ENCODE results near the gene CFAP161. TPM values are rescaled to one million over a fixed set of nuclear protein-coding genes. Genes with fewer than 3 reads are reported as not detected.
A peak's percentile ranks its signal among the peaks of the same experiment; 100 is the strongest.

CFAP161 gene
- total RNA-seq, 1 donor, result under 0.01 TPM

DNA sequence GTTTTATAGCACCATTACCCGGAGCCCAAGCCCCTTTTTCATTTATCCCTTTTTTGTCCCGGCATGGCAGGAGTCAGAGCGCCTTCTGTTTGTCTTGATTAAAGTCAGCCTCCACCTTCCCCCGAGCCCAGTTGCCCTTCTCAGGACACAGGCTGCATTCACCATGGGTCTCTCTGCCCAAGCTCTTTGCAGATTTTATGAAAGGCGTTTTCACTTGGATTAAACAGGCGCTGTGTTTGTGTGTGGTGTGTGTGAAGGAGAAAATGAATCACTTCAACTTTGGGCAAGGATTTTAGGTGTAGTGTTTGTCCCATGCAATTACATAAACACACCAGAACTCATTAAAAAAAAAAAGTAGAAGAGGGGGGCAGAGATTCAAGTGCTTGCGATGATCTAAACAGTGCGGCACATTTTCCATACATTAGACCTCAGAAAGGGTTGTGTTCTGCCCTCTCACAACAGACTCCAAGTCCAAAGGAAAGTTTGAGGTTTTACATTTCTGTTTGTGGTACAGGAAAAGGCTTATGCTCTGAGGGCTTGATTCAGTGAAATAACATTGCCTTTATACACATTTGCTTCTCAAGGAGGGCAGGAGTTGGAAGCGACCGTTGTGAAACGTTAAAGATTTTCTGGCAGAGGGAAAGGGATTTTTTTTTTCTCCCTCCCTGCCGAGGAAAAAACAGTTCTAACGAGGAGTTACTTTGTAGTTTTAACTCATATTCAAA, 48.1 kb downstream of the CFAP161 start:
- peak in 1 of 3 donors; percentile 22 for DNase-seq (ENCODE audit: low read depth in 2 of 3, low spot score in 2 of 3)

DNA sequence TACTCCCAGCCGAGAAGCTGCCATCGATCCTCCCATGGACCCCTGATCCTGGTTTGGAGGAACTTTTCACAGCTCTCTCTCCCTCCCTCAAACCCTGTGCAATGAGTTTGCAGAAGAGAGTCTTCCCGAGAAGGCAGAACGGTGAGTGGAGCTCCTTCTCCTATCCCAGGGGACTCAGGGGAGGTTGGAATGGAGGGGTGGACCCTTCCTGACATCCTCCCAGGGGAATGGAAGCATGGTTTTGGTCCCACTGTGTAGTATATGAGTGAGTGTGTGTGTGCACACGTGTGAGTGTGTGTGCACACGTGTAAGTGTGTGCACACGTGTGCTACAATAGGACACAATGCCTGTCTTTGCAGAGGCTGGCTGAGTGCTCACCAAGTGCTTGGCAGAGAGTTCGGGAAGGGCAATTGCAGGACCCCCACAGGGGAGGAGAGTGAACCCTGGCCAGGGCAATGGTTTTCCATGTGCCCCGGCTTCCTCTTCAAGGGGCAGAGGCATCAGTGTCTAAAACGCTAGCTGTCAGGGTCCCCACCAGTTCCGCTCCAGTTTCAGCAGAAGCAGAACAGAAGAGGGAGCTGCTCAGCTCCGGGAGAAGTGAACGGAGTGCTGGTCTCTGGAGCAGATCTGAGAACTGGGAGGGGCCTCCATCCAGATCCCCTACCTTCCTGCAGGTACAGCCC, 48.8 kb downstream of the CFAP161 start:
- DNase-seq (ENCODE audit: low read depth in 2 of 3, low spot score in 2 of 3), result no peak

DNA sequence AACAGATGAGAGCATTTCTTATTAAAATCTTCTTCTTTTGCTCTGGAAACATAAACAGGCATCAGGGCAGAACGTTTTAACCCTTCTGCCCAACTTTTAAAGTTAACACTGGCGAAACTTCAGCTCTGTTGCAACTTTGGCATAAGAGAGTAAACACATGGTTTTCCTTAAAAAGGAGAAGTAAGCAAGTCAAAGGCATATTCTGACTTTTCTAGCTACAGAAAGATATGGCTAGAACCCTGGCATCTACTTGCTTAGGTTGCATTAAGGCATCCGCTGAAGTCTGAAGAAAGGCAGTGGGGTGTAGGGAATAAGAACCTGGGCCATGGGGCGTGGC, 49.3 kb downstream of the CFAP161 start:
- DNase-seq (ENCODE audit: low read depth in 2 of 3, low spot score in 2 of 3), result peak in 1 of 3 donors; percentile 19

DNA sequence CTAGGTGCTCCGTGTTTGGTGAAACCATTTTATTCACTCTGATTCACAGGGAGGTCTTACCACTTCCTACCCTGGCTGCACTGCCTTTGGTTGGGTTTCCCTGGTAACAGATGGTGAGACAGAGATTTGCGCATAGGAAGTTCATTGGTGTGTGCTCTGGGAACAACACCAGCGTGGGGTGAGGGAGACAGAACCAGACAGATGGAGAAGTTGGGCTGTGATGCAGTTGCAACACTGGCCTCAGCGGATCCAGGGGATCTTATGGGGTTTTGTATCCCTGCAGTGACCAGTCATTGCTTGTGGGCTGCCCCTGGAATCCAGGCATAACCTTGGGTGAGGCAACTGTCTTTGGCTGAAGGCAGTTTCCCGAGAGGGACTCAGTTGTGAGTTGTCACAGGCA, 50.1 kb downstream of the CFAP161 start:
- DNase-seq (ENCODE audit: low read depth in 2 of 3, low spot score in 2 of 3), result peak in 2 of 3 donors; percentile 68 to 90

DNA sequence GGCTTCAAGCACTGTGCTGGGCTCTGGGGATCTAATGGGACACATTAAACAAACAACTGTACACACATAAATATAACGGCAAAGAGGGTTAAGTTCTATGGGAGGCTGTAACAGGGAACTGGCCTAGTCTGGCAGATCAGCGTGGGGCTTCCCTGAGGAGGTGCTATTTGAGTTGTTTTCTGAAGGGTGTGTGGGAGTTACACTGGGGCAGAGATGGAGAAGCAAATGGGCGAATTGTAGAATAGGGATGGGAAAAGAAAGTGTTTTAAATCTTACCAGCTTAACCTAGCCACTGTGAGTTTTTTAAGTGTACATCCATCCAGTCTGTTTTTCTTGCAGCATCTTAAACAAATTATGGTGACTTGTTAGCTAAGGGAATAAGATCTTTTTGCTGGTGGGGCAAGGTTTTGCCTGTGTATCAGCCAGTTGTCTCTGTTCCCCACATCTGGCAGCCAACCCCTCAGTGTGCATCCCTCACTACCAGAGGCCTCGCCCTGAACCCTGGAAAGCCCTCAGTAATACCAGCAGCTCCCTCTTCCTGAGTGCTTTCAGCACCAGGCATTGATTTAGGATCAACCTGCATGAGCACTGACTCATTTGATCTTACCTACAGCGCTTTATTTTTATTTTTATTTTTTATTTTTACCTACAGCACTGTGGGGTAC, 51.7 kb downstream of the CFAP161 start:
- DNase-seq (ENCODE audit: low read depth in 2 of 3, low spot score in 2 of 3), result no peak

DNA sequence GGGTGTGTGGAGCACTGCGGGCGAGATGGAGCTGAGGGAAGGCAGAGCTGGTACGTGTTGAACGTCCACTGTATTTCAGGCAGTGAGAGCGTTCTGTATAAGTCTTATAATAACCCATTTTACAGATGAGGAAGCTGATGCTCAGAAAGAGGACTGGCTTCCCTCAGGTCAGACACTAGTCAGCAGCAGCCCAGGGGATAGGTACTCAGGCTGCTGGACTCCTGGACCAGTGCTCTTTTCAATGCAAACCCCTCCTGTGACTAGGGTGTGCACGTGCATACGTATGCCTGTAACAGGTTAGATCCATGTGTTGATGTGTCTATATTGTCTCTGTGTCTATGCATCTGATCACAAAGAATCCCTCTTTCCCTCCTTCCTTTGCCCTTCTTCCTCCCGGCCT, 54.3 kb downstream of the CFAP161 start:
- DNase-seq (ENCODE audit: low read depth in 2 of 3, low spot score in 2 of 3), result no peak

DNA sequence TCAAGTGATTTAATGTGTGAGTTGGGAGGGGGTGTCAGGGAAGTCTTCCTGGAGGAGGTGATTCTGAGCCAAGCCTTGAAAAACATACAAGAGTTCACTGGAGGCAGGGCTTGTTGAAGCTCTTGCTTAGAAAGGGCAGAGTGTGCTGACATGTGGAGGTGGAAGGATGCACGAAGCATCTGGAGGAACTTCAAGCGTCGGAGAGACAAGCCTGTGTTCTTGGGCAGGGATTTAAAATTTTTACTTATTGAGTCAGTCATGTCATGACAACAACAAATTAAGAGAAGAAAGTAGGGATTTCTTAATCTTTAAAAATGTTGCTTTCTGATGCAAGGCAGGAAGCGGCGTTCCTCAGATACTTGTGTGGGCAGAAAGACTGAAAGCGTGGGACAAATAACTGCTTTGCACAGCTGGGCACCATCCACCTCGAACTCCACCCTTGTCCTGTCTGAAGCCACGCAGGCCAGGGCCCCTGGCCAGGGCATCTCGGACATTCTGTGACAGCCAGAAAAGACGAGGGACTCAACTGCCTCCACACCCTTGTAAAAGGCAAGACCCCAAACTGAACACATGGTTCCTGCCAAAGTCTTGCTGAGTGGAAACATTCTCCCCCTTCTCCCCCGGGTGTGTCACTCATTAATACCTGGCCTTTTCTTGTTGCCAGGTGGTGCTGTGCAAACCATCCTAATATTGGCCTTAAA, 55.7 kb downstream of the CFAP161 start:
- no peak for DNase-seq (ENCODE audit: low read depth in 2 of 3, low spot score in 2 of 3)

DNA sequence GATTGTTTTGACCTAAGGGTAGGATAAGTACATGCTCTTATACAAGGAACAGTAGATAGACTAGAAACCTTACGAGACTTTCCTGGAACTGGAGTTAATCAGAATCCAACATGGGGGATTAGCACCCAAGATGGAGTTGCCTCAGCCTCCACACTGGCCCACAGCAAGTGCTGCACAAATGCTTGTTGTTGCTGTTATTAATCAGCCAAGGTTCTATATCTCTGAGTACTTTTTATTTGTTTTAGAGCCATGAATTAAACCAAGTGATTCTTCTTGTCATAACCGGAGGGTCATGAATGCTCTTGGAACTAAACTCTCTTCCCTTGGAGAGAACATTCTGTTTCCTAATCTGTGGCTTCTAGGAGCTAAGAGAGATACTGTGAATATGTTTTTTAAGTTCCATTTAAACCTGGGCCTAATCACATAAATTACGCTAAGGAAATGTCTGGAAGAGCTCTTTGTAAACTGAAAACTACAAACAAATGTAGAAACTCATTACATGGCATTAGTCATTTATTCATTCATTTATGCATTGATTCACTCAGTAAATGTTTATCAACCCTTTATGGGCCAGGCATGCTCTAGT, 56.9 kb downstream of the CFAP161 start:
- no peak for DNase-seq (ENCODE audit: low read depth in 2 of 3, low spot score in 2 of 3)

DNA sequence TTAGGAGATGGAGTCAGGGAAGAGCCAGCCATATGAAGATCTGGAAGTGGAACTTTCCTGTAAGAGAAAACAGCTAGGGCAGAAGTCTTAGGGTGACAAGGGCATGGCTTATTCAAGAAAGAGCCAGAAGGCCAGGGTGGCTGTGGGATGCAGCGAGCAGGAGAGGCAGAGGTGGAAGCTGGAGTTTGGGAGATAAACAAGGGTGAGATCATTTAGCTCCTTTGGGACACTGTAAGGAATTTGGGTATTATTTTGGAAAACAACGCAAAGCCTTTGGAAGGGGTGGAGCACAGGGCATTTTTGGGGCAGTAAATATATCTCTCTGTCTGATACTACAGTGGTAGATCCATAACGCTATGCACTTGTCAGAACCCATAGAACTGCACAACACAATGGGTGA, 57.6 kb downstream of the CFAP161 start:
- no peak for DNase-seq (ENCODE audit: low read depth in 2 of 3, low spot score in 2 of 3)

DNA sequence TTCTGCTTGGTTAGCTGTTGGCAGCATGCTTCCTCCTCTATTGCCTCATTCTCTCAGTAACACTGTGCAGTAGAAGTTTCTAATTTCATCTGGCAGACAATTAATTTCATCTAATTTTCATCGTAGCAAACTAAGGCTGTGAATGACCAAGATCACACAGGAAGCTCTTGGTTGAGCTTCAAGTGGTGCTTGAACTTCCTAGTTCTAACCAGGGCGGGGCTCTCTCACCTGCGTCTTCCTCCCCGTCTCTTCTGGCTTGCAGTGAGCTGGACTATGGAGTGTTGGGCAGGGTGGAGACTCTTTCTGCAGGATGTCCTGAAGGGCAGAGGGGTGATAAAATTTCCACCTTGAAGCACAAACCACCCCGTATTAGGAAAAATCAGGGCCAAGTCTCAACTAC, 60.7 kb downstream of the CFAP161 start:
- DNase-seq (ENCODE audit: low read depth in 2 of 3, low spot score in 2 of 3), result no peak

DNA sequence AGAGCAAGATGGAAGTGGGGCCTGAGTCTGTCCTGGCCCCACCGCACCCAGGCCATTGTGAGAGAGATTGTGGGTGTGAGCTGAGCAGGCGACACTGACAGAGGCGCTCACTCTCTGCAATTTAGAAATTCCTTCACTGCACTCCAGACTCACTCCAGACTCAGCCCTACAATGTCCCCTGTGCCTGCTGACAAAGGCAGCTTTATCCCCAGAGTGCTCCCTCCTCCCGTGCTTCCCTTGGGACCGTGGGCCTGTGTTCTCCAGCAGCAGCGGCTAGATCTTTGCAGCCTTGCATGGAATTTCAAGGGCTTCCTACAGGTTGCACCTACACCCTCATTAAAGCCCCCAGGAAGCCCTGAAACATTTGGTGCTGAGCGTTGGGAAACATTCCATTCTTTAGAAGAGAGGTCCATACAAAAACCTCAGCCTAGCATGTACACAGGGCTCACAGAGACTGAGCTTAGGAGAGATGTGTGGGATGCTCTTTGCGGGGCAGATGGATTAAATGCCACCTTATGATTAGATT, 61.3 kb downstream of the CFAP161 start:
- no peak for DNase-seq (ENCODE audit: low read depth in 2 of 3, low spot score in 2 of 3)

DNA sequence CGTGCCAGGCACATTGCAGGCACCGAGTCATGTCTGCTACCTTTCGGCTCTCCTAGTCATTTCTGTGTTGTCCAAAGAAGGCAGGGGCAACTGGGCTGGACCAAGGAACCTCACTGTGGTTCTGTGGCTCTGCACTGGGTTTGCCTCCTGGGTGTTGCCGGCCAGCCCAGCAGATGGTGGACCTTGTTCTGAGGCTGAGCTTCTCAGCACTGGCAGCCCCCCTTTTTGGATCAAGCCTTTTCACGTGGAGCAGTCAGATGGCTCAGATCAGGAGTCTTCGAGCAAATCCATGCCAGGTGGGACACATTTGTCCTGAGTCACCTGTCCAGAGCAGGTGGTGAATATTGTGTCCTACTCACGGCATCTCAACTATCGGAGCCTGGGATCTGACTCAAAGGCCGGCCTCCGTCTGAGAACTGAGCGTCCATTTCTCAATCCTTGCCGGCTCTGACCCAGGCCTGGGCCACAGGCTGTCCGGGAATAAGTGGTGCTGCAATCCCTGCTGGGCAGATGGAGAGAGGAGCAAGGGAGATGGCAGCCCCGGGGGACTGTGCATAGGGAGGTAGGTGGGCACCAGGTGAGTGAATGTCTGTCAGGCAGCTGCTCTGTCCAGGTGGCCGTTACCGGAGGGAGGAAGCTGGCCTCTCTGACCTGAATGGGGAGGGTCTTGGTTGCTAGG, 62.6 kb downstream of the CFAP161 start, which contains the start of gene IL16:
Gene IL16, plus strand, starts transcription at position 304 of the 679 bp plus-strand sequence. CDS start 28,521 bp downstream, outside the sequence.
- DNase-seq (ENCODE audit: low read depth in 2 of 3, low spot score in 2 of 3), result no peak

DNA sequence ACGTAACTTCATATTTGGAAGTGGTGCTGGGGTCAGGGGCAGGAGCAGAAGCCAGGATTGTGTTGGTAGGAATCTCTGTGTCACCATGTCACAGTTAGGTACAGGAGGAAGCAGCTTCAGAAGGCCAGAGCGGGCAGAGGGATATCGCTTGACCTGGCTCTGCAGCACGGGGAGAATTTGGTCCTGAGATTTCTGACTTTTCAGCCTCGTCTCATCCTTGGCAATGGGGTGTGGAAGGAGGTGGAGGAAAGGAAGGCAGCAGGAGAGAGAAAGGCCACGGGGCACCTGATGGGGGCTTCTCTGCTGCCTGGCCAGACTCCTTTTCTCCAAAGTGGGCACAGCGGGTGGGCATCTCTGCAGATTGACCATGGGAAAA, 63.2 kb downstream of the CFAP161 start:
- no peak for DNase-seq (ENCODE audit: low read depth in 2 of 3, low spot score in 2 of 3)

DNA sequence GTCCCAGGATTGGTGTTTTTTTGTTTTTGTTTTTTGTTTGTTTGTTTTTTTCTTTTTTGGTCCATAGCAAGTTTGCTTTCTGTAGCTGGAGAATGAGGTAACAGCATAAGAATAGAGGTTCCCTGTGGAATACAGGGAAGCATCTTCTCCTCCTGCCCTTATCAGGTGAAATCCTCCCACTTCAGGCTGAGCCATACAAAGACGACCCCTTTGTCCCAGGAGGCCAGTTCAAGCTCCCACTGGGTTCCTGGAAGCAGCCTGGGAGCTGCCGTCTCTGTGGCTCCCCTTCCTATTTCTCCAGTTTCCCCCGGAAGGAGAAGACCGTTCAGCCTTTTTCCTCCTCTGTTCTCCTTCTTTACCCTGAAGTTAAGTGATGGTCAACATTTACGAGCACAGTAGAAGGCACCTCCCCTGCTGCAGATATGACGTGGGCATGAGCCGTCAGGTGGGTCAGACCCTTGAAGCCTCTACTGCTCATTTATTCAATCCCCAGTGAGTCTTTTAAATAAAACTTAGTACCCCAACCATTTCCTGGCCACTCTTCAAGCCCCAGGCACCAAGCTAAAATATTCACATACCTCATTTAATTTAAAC, 63.7 kb downstream of the CFAP161 start:
- no peak for DNase-seq (ENCODE audit: low read depth in 2 of 3, low spot score in 2 of 3)

Other genes starting within 250 kb of the CFAP161 start
- 20.7 TPM for gene MESD, start 144.5 kb upstream of the CFAP161 start, total RNA-seq
- 16.7 TPM for gene TLNRD1, start 133.3 kb upstream of the CFAP161 start, total RNA-seq
- gene IL16, start 62.6 kb downstream of the CFAP161 start, total RNA-seq, result 44.7 TPM
- 4.3 TPM for gene STARD5, start 189.9 kb downstream of the CFAP161 start, total RNA-seq
- gene TMC3, start 239.9 kb downstream of the CFAP161 start, total RNA-seq, result not detected

Measured in hematopoietic multipotent progenitor cell (in vitro differentiated cells).